ENCODE results near the gene SLC22A12.
"Not testable (repeated sequence)": the region's sequence is repeated elsewhere in the genome, so short reads cannot be mapped to it uniquely, and the experiment has no call there.

The SLC22A12 gene

GRCh38 chr11:64591257-64592233 lies 525 bp downstream of the SLC22A12 start:
- FAIRE-seq: no peak

GRCh38 chr11:64592234-64592615 lies 1.2 kb downstream of the SLC22A12 start:
- no peak for FAIRE-seq

- FAIRE-seq: no peak
Observed at GRCh38 chr11:64592656-64593055, 1.6 kb downstream of the SLC22A12 start.

- FAIRE-seq: no peak
Observed at GRCh38 chr11:64593156-64594105, 2.4 kb downstream of the SLC22A12 start.

- FAIRE-seq: no peak
Observed at GRCh38 chr11:64594159-64594939, 3.3 kb downstream of the SLC22A12 start.

GRCh38 chr11:64595922-64596321 lies 4.9 kb downstream of the SLC22A12 start:
- FAIRE-seq: not testable (repeated sequence)

GRCh38 chr11:64597671-64598101 lies 6.7 kb downstream of the SLC22A12 start:
- FAIRE-seq: no peak

GRCh38 chr11:64598106-64598796 lies 7.2 kb downstream of the SLC22A12 start:
- no peak for FAIRE-seq

GRCh38 chr11:64598797-64599697 lies 8.0 kb downstream of the SLC22A12 start:
- FAIRE-seq: no peak

GRCh38 chr11:64599698-64600211 lies 8.7 kb downstream of the SLC22A12 start:
- no peak for FAIRE-seq

GRCh38 chr11:64600281-64600992 lies 9.4 kb downstream of the SLC22A12 start:
- FAIRE-seq: no peak

GRCh38 chr11:64601605-64602465 lies 10.8 kb downstream of the SLC22A12 start:
- no peak for FAIRE-seq

GRCh38 chr11:64602466-64603070 lies 11.5 kb downstream of the SLC22A12 start:
- no peak for FAIRE-seq

GRCh38 chr11:64603411-64604110 lies 12.5 kb downstream of the SLC22A12 start:
- FAIRE-seq: no peak

GRCh38 chr11:64604458-64605243 lies 13.6 kb downstream of the SLC22A12 start:
- no peak for FAIRE-seq

GRCh38 chr11:64605244-64605560 lies 14.2 kb downstream of the SLC22A12 start:
- FAIRE-seq: no peak
